Measurements from ENCODE around the gene MED29. TPM values are rescaled to one million over a fixed set of nuclear protein-coding genes. Genes with fewer than 3 reads are reported as not detected.
A peak's percentile ranks its signal among the peaks of the same experiment; 100 is the strongest.

The MED29 gene
- total RNA-seq, 1 donor from 2014 or later = 51.8 TPM

- no peak for DNase-seq (ENCODE audit: low spot score)
Measured at GRCh38 chr19:39430675-39431593, 39.8 kb downstream of the MED29 start.

- no peak for DNase-seq (ENCODE audit: low spot score)
Measured at GRCh38 chr19:39432677-39433025, 41.5 kb downstream of the MED29 start.

DNA sequence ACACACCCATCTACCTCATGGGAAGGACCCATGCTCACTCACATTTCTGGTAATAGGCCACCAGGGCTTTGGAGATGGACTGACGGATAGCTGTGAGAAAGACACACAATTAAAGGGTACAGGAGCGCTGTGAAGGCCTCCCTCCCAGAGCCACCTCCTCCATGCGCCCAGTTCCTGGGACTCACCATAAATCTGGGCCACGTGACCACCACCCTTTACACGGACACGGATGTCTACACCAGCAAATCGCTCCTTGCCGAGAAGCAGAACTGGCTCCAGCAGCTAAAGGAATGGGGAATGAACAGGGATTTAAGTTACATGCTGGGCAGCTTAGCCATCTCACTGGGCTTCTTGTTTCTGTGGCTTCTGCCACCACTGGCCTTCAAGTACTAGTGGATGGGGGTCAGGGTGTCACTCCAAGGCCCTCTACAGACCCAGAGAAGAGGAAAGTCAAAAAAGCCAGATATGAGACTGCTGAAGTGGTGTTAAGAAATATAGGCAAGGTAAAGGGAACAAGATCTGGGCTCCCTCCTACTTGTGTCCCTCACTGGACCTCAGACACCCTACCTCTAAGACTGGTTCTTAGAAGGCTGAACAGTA, 42.4 kb downstream of the MED29 start:
- DNase-seq (ENCODE audit: low spot score) = no peak

GRCh38 chr19:39434123-39435076, 43.2 kb downstream of the MED29 start:
- no peak for DNase-seq (ENCODE audit: low spot score)

DNA sequence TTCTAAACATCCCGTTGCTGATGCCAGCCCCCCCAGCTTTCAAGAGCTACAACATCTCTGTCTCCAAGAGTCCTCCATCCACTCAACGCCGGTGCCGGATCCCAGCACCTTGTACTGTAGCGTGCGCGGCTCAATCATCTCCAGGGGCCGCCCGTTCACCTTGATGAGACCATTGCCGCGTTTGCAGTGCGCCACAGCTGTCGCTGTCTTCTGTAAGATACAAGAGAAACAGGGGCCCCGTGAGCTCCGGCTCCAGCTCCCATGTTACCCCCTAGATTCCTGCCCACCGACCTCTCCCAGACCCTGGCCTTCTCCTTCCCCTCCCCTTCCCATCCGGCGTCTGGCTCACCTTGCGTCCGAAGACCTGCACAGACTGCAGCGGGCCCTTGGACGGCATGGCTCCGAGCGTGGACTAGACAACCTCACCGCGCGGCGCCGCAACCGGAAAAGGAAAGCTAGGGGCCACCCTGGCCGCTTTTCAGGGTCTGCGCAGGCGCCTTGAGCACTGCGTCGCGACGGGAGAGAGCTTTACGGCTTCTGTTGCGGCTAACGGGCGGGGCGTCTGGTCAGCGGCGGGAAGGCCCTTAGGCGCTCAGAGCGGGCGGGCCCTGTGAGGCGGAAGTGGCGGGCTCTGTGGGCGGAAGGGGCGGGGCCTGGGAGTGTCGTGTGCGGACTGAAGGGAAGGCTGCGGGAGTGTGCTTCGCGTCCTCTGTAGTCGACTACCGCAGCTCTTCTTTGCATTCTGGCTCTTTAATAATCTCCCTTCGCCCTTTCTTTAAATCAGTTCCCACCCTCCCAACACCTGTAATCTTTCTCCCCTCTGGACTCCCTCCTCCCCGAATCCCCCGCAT, 44.5 kb downstream of the MED29 start, which contains the start of gene RPS16:
Gene RPS16, minus strand, starts transcription at position 451 of the 851 bp plus-strand sequence. Its CDS starts 54 bp downstream, at position 397.
- peak; percentile 99 for DNase-seq (ENCODE audit: low spot score)

- DNase-seq (ENCODE audit: low spot score) = no peak
Measured at GRCh38 chr19:39436350-39436716, 45.2 kb downstream of the MED29 start.

GRCh38 chr19:39438270-39438934, 47.2 kb downstream of the MED29 start:
- DNase-seq (ENCODE audit: low spot score) = no peak

DNA sequence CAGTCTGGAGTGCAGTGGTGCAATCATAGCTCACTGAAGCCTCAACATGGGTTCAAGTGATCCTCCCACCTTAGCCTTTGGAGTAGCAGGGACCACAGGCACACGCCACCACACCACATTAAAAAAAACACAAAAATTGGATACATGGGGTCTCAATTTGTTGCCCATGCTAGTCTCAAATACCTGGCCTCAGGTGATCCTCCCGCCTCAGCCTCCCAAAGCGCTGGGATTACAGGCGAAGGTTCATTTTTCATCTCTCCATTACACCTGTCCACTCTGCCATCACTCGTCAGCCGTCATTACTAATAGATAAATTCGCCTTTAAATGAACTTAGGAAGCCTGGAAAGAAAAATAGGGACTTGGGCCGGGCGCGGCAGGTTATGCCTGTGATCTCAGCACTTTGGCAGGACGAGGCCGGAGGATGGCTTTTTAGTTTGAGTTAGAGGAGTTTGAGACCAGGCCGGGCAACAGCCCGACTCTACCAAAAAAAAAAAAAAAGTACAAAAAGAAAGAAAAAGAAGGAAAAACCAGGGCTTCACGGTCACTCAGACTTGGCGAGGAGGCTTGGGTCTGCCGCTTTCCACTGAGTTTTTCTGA, 53.5 kb downstream of the MED29 start:
- no peak for DNase-seq (ENCODE audit: low spot score)

DNA sequence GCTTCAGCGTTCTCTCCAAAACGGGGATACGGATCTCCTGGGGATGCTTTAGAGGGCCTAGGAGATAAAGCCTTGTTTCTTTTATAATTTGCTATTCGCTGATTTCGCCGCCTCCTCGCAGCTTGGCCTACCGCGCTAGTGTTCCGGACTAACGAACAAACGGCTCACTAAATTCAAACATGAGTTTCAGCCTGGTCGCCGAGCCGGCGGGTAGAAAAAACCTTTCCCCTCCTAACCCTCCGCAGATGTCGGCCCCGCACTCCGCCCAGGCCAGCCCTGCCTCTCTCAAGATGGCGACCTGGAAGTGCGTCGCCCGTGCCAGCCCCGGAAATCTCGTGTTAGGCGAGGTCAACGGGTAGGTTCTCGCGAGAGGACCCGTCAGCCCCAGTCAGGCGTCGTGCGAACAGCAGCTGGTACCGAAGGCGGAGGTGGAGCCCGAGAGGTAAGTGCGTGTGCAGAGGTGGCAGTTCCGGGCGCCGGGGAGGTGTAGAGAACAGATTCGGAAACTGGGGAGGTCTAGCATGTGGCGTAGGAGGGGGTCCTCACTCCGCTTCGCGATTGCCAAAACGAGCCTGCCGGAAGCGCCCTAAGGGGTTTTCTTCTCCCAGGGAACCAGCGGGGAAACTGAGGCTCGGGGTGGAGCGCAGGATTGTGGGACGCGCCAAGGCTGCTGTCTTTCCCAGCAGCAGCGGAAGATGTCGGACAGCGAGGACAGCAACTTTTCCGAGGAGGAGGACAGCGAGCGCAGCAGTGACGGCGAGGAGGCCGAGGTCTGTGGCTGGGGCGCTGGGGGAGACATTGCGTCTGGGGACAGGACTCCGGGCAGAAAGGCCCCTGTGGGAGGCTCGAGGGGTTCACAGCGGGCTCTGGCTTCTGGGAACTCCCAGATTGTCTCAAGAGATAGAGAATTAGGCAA, 54.3 kb downstream of the MED29 start, which contains the start of gene SUPT5H:
Gene SUPT5H, plus strand, starts transcription at position 387 of the 916 bp plus-strand sequence. Its CDS starts 309 bp downstream, at position 696.
- DNase-seq (ENCODE audit: low spot score) = peak; percentile 98

- DNase-seq (ENCODE audit: low spot score) = no peak
Measured at GRCh38 chr19:39446365-39447084, 55.3 kb downstream of the MED29 start.

GRCh38 chr19:39448271-39448670, 57.1 kb downstream of the MED29 start:
- DNase-seq (ENCODE audit: low spot score) = no peak

DNA sequence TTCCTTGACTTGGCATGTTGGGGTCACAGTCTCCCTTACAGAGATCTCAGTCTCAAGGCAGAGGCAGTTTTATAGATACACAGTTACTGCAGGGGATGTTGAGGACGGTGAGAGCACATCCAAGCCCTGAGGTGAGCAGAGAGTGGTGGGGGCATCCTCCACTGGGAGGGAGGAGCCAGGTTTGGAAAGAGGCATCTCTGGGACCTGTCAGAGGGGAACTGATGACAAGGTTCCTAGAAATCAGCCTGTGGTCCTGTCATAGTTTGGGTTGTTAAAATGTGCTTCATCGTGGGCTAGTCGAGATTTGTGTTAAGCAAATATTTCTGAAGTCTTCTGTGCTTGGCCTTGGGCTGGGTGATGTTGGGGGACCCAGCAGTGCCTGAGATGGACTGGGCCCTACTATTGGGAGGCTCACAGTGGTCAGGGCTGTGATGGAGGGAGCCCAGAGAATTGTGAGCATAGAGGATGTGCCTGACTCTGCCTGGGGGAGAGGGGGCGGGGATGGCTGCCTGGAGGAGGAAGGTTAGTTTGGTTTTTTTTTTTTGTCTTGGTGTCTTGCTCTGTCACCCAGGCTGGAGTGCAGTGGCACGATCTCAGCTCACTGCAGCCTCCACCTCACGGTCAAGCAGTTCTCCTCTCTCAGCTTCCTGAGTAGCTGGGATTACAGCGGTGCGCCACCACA, 58.1 kb downstream of the MED29 start:
- DNase-seq (ENCODE audit: low spot score) = no peak

Other genes with a start within 250 kb of the MED29 start
- gene NCCRP1, start 194.4 kb upstream of the MED29 start, total RNA-seq = 18.4 TPM
- not detected for gene SYCN, start 187.1 kb upstream of the MED29 start, total RNA-seq
- not detected for gene IFNL3, start 146.4 kb upstream of the MED29 start, total RNA-seq
- gene IFNL4, start 142.5 kb upstream of the MED29 start, total RNA-seq = not detected
- gene IFNL2, start 123.0 kb upstream of the MED29 start, total RNA-seq = not detected
- gene IFNL1, start 95.0 kb upstream of the MED29 start, total RNA-seq = not detected
- 1.7 TPM for gene LRFN1, start 70.5 kb upstream of the MED29 start, total RNA-seq
- gene GMFG, start 55.3 kb upstream of the MED29 start, total RNA-seq = 22.3 TPM
- 104 TPM for gene SAMD4B, start 49.0 kb upstream of the MED29 start, total RNA-seq
- 36.9 TPM for gene PAF1, start 272 bp upstream of the MED29 start, total RNA-seq
- 230 TPM for gene ZFP36, start 15.5 kb downstream of the MED29 start, total RNA-seq
- gene PLEKHG2, start 21.3 kb downstream of the MED29 start, total RNA-seq = 38.8 TPM
- gene RPS16, start 44.6 kb downstream of the MED29 start, total RNA-seq = 2,118 TPM
- 121 TPM for gene SUPT5H, start 54.2 kb downstream of the MED29 start, total RNA-seq
- 64.9 TPM for gene TIMM50, start 89.5 kb downstream of the MED29 start, total RNA-seq
- not detected for gene DLL3, start 107.6 kb downstream of the MED29 start, total RNA-seq
- gene SELENOV, start 123.8 kb downstream of the MED29 start, total RNA-seq = not detected
- gene EID2B, start 141.5 kb downstream of the MED29 start, total RNA-seq = 2.4 TPM
- gene EID2, start 148.8 kb downstream of the MED29 start, total RNA-seq = 10.4 TPM
- gene LGALS13, start 211.1 kb downstream of the MED29 start, total RNA-seq = not detected